Psoas muscle (tissue), 8 donors: ENCODE results near the gene ADAD2. TPM values are rescaled to one million over a fixed set of nuclear protein-coding genes. Genes with fewer than 3 reads are reported as not detected.

ENCODE experiments used
- ATAC-seq, 4 donors: fragments of 200-7000 bp; cut with Tn5 transposase; one replicate each; pipeline ENCODE4 v1.9.1; 2020; ENCODE audit warnings: moderate library complexity in 3 of 4, mild to moderate bottlenecking in 2 of 4
- DNase-seq, 2 donors: peaks; one replicate each; pipeline ENCODE4 v3.0.0-alpha.2; 2020
- H3K27ac ChIP-seq: fragments of 200-600 bp; one replicate; pipeline ENCODE4 v1.8.0; 2022
- H3K27me3 ChIP-seq, 3 donors: fragments of 200-600 bp in 1 of 3; one replicate each; pipeline versions ENCODE4 v1.6.1 to v1.8.0; 2013 to 2022; ENCODE audit warnings: low read length in 2 of 3, mild to moderate bottlenecking in 2 of 3, moderate library complexity in 1 of 3; ENCODE audit not compliant: insufficient read depth in 3 of 3
- H3K36me3 ChIP-seq, 2 donors: fragments of 200-600 bp in 1 of 2; one replicate each; pipeline versions ENCODE4 v1.6.1 to v1.8.0; 2013 to 2022; ENCODE audit warnings: low read depth in 1 of 2, mild to moderate bottlenecking in 1 of 2, moderate library complexity in 1 of 2; ENCODE audit not compliant: insufficient read depth in 1 of 2
- H3K4me1 ChIP-seq: fragments of 200-600 bp; one replicate; pipeline ENCODE4 v1.8.0; 2022
- H3K4me3 ChIP-seq: fragments of 200-600 bp; one replicate; pipeline ENCODE4 v1.8.0; 2022; ENCODE audit warnings: mild to moderate bottlenecking
- H3K9me3 ChIP-seq: fragments of 200-600 bp; one replicate; pipeline ENCODE4 v1.8.0; 2022
- CTCF ChIP-seq: fragments of 200-600 bp; IDR thresholded peaks from one replicate; pipeline ENCODE4 v1.8.0; 2022; ENCODE audit warnings: antibody characterized with exemption
- WGBS, 3 donors: extraction: QIAGEN DNeasy Blood & Tissue Kit; methylation state at CpG; one replicate each; pipeline versions ENCODE4 v1.1.6 to v1.1.7; 2013; 5-methylcytosine and 5-hydroxymethylcytosine counted together
- intact Hi-C, 2 donors: fragments of 100-400 bp; cut with DNase I; formaldehyde crosslinking; loops; one replicate each; pipeline versions ENCODE4 v1.11.0 to v1.14.2; 2022
- polyA plus RNA-seq, 3 donors: library from polyadenylated mRNA; stranded (reverse); fragments of 200-250 nt; gene quantifications; one replicate each; pipeline ENCODE4 v1.2.3, GENCODE V29; 2013
- total RNA-seq, 4 donors: library from RNA; stranded (reverse); fragmentation: NEBNext Ultra II Directional in 2 of 4; extraction: Animal tissue kit (Norgen Biotek cat#: 25700) in 2 of 4; gene quantifications; one replicate each; pipeline versions ENCODE4 v1.2.1 to v1.2.4, GENCODE V29; 2021 to 2023
- donor health status: healthy with polysubstance abuse.
- donor health status: DM: no; HTN: no; CAD: no; lungs with moderate emphysema.
- donor health status: Bipolar disorder and iron deficiency.
- donor health status: healthy.
- donor health status: DM: yes; HTN: yes; CAD: no.
- donor health status: DM: no; HTN: no; CAD: no.
- donor health status: DM: no; HTN: no; CAD: no.
- donor health status: DM: yes; HTN: yes; CAD: no.

The ADAD2 gene
- total and polyA plus RNA-seq, 7 donors, result 0.17 to 0.69 (median 0.18) TPM; not detected in 4

DNA sequence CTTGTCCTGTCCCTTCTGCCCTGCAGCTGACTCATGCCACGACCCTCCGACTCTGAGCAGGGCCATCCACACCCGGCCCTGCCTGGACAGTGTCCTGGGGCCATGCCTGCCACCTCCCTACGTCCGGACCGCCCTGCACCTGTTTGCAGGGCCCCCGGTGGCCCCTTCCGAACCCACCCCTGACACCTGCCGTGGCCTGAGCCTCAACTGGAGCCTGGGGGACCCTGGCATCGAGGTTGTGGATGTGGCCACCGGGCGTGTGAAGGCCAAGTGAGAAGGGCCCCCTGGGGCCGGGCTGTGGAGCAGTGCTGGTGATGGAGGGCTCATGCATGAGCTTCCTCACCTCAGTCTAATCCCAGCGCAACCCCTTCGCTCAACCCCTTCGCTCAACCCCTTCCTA, 5.1 kb downstream of the ADAD2 start:
- WGBS, 3 donors, result 88 to 90% (median 88%) methylated on average over 15 to 16 of the region's 16 CpGs
- no peaks in the 10 kb centered on the region for H3K27me3 ChIP-seq
- TF ChIP-seq CTCF, result no peak
- no peaks in the 10 kb centered on the region for H3K9me3 ChIP-seq
- no peaks in the 10 kb centered on the region for H3K4me1 ChIP-seq
- ATAC-seq (peak in 1 of 4 donors; percentile 31), DNase-seq (no peak)
- H3K4me3 ChIP-seq, result no peak overlapping the region
- intact Hi-C loops, result no loop called here
- H3K27ac ChIP-seq, result no peak overlapping the region
- H3K36me3 ChIP-seq, result no peaks in the 10 kb centered on the region

DNA sequence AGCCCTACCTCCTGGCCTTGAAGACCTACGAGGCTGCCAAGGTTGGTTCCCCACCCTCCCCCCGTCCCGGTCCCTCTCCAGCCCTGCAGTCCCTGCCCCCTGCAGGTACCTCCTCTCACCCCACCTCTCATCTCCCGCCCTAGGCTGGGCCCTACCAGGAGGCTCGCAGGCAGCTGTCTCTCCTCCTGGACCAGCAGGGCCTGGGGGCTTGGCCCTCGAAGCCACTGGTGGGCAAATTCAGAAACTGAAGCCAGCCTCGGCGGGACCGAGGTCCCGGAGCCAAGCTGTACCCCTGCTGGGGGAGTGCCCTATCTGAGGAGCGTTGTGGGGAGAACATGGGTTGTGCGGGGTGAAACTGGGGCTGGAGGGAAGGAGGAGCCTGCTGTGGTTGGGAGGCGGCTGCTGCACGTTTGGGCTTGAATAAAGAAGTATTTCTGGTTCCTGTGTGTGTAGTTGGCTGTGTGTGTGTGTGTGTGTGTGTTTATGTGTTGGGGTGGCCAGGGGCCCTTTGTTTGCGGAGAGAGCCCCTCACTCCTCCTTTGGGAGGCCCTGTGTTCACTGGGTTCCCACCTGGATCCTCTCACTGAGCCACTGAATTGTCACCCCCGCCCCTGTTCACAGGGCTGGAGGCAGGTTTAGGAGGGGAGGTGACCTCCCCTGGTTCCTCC, 5.9 kb downstream of the ADAD2 start:
- Histone ChIP-seq H3K4me3 (no peak overlapping the region), H3K36me3 (no peaks in the 10 kb centered on the region), H3K27ac (no peak overlapping the region), H3K27me3 (no peaks in the 10 kb centered on the region), H3K4me1 (no peaks in the 10 kb centered on the region), H3K9me3 (no peaks in the 10 kb centered on the region)
- no peak for TF ChIP-seq CTCF
- 68 to 82% (median 79%) methylated on average over 13 to 16 of the region's 16 CpGs for WGBS, 3 donors
- ATAC-seq, result no peak
- intact Hi-C loops, result no loop called here
- DNase-seq, result no peak

DNA sequence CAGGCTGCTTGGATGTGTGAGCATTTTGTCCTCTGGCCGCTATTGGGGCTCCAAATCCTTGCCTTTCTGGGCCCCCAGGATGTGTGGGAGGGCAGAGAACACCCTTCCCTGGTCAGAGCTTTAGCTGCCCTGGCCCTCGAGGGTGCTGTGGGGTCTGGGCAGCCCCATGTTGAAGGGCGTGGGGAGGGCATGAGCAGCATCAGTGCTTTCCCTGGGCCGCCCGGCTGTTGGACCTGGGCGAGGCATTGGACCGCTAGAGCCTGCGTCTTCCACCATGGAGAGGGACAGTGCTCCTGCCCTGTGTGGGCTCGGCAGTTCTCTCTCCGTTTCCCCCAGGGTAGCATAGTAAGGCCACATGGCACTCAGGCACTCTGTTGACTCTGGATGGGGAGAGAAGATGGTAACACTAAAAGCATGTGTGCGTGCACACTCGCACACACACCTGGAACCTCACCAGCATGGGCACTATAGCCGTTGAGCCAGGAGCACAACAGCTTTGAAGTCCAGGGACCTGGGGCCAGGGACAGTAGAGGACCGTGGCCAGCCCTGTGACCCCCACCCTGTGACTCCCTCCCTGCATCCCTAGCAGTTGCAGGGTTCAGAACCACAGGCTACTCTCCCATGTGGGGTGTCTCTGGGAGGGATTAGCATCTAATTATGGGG, 6.6 kb downstream of the ADAD2 start:
- WGBS, 3 donors, result 91 to 94% (median 93%) methylated on average over 14 of the region's 14 CpGs
- DNase-seq (no peak), ATAC-seq (no peak)
- H3K9me3 ChIP-seq, result no peaks in the 10 kb centered on the region
- H3K4me3 ChIP-seq, result no peak overlapping the region
- TF ChIP-seq CTCF, result no peak
- no peaks in the 10 kb centered on the region for H3K4me1 ChIP-seq
- no peaks in the 10 kb centered on the region for H3K27me3 ChIP-seq
- intact Hi-C loops, result no loop called here
- H3K36me3 ChIP-seq, result no peaks in the 10 kb centered on the region
- no peak overlapping the region for H3K27ac ChIP-seq

GRCh38 chr16:84198401-84198800, 7.4 kb downstream of the ADAD2 start:
- intact Hi-C loops, result no loop called here
- Histone ChIP-seq H3K4me1 (no peaks in the 10 kb centered on the region), H3K9me3 (no peaks in the 10 kb centered on the region), H3K27ac (no peak overlapping the region), H3K36me3 (no peaks in the 10 kb centered on the region), H3K27me3 (no peaks in the 10 kb centered on the region), H3K4me3 (no peak overlapping the region)
- no peak for TF ChIP-seq CTCF
- WGBS, 3 donors, result 59 to 75% (median 67%) methylated on average over 10 of the region's 10 CpGs
- DNase-seq (no peak), ATAC-seq (peak in 3 of 4 donors; percentile 29 to 38 (median 33))
